ENCODE results near the gene SLC6A8. TPM values are rescaled to one million over a fixed set of nuclear protein-coding genes. Genes with fewer than 3 reads are reported as not detected.
"Not testable (repeated sequence)": the region's sequence is repeated elsewhere in the genome, so short reads cannot be mapped to it uniquely, and the experiment has no call there.

Gene SLC6A8
- total RNA-seq, 1 donor from 2014 or later, result 178 TPM

DNA sequence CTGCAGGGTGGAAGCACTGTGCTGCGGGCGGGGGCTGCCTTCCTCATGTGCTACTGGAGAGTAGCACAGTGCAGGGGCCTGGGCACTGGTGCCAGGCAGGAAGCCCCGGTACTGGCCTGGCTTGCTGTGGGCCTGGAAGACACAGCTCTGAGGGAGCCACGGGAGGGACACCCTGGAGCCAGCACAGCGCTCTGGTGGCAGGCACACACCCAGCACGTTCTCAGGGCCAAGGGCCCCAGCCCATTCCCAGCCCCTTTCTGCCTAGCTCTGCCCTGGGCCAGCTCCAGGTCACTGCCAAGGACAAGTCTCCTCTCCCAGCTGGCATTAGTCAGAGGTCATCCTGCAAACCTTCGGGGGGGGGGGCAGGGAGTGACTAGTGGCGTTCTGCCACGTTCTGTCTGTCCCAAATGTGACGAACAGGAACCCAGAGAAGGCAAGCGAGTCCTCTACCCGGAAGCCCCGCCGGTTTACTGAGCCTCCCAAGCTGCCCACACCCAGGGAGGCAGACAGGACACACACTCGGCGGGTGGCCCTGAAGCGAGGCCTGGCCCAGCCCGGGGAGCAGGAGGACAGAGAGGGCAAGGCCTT is 12.2 kb downstream of the SLC6A8 start:
- DNase-seq (ENCODE audit: missing footprints); intact Hi-C loops (cut with DNase I): not testable (repeated sequence)
- ATAC-seq, result peak; percentile 75

DNA sequence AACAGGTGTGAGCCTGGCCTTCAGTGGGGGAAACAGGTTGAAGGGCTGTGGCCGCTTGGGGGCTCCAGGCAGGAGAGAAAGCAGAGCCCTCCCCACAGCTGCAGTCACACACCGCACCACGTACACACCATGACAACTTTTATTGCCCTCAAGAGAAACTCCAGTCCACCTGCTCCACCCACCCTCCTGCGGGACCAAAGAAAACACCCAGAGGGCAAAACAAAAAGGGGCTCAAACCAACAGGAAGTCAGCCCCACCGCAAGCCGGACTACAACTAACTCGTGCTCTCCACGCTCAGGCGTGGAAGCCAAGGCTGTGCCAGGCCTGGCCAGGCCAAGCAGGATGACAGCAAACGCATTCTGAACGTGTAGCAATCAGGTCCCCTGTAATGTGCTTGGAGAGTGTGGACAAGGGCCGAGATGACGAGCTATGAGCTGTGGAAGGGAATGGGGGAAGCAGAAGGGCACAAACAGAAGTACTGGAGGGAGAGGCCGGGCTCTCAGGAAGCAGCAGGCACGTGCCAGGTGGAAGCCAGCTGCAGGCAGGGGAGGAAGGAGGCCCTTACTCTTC is 12.7 kb downstream of the SLC6A8 start:
- DNase-seq (ENCODE audit: missing footprints) (no peak), ATAC-seq (peak; percentile 19)
- intact Hi-C loops (cut with DNase I), result no loop called here

DNA sequence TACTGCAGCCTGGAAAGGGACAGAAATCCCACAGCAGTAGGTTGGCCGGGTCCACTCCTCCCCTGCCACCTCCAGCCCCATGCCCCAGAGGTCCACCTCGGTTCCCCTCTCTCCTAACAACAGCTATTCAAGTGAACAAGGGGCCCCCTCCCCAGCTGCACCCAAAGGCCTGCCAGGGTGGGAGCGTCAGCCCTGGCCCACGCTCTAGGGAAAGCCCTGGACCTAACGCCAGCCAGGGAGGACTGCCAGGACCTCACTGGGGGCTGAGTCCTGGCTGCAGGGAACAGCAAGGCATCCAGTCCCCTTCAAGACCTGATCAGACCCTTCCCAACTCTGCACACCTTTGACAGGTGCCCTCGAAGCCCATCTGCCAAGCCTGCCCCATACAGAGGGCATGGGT is 13.2 kb downstream of the SLC6A8 start:
- DNase-seq (ENCODE audit: missing footprints) (no peak), ATAC-seq (no peak)
- intact Hi-C loops (cut with DNase I), result no loop called here

DNA sequence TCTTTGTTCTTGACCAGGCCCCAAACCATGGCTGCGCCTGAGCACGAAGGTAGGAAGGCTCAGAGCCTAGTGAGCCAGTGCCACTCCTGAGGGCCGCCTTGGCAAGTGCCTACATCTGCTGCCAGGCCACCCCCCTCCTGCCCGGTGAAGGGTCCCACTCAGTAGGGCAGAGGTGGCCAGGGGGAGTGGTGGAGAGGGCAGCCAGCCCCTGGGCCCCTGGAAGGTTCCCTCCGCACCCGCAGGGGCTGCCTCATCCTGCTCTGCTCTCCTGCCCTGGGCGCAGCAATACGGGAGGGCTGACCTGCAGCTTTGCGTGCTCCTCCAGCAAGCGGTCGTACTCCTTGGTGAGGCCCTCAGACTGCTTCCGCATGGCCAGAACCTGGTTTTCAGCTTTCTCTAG is 14.0 kb downstream of the SLC6A8 start:
- intact Hi-C loops (cut with DNase I), result no loop called here
- ATAC-seq (no peak), DNase-seq (ENCODE audit: missing footprints) (no peak)

DNA sequence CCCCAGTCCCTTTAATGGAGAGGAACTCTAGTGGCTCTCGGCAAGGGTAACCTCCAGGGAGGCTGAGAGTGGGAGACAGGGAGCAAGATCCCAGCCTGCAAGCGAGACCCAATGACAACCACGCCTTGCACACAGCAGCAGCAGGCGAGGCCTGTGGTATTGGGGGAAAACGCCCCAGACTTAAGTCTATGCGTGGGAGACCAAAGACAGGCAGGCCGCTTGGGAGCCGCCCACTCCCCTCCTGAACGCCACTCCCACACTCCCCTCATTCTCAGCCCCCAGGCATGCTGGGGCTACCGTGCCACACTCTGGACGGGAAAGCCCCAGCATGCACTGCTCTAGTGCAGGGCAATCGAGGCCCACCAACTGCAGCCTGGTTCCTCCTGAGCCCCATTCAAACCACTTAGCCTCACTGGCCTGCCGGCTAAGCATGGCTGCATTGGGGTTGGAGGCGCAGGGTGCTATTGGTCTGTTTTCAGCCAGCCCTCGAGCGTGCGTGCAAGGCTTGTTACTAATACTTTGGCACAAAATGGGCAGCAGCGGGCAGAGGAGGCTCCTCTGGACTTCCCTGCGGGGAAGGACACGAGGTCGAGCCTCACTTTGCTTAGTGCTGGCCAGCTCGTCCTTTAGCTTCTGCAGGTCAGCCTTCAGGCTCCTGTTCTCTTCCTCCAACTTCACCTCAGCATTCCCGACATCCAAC is 14.8 kb downstream of the SLC6A8 start:
- intact Hi-C loops (cut with DNase I), result no loop called here
- ATAC-seq (no peak), DNase-seq (ENCODE audit: missing footprints) (no peak)

DNA sequence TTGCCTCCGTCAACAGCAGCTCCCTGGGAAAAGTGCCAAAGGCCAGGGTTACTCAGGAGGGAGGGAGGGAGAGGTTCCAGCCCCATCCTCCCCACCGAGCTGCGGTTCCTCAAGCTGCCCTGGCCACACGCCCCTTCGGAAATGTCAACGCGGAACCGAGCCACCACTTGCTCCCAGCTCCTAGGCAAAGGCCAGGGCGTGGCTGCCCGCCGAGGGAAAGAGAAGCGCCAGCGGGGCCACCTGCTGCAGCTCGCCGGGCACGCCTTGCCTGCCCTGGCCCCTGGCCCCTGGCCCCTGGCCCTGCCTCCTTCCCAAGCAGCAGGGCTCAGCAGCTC is 15.3 kb downstream of the SLC6A8 start:
- no peak for DNase-seq (ENCODE audit: missing footprints)
- intact Hi-C loops (cut with DNase I), result no loop called here
- ATAC-seq, result no peak

DNA sequence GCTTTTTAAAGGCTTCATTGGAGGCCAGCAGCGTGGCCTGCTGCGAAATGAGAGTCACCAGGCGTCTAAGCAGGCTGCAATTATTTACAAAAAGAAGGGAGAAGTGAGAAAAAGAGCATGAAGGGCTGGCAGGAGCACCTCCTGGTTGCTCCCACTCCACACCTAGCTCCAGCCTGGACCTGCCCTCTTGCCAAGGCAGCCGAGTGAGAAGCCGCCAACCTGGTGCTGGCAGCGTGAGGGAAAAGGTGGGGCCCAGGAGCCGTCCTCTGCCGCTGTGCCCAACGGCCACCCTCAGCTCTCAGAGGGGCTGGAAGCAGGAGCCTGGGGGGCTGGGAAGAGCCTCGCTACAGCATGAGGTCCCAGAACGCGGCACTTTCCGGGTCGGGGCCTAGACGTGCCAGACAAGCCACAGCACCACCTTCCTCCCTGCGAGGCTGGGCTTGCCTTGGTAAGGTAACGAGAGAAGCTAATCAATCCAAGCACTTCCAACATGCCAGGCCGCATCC is 16.3 kb downstream of the SLC6A8 start:
- ATAC-seq (no peak), DNase-seq (ENCODE audit: missing footprints) (no peak)
- intact Hi-C loops (cut with DNase I), result no loop called here

DNA sequence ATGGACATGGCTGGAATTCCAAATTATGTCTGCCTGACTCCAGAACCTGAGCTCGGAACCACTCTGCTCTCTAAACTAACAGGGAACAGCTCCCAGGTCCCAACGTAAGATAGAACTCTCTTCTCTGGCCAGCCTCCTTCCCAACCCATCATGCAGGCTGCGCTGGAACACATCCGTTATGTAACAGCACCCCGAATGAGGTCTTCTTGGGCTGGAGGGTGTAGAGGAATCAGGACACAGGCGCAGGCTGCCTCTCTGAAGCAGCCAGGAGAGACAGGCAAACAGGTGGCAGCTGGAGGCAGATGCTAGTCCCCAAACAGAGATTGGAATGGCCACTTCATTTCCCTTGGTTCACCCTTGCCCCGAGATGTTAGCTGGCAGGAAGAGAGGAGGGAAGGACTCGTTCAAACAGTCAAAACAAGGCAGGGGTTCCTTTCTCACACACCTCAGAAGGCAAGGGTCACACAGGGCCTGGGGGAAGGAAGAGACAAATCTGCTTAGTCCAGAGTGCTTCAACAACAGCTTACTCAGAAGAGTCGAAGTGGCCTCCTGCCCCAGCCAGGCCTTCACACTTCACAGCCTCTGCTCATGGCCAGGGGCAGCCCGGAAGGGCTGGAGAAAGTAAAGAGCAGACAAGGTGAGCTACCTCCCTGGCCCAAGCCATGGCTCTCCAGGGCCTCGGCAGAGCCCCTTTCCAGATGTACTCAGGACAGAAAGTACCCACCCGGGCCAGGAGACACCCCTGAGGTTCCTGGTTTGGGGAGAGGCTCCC is 17.1 kb downstream of the SLC6A8 start:
- peak; percentile 3 for ATAC-seq
- DNase-seq (ENCODE audit: missing footprints); intact Hi-C loops (cut with DNase I): not testable (repeated sequence)

DNA sequence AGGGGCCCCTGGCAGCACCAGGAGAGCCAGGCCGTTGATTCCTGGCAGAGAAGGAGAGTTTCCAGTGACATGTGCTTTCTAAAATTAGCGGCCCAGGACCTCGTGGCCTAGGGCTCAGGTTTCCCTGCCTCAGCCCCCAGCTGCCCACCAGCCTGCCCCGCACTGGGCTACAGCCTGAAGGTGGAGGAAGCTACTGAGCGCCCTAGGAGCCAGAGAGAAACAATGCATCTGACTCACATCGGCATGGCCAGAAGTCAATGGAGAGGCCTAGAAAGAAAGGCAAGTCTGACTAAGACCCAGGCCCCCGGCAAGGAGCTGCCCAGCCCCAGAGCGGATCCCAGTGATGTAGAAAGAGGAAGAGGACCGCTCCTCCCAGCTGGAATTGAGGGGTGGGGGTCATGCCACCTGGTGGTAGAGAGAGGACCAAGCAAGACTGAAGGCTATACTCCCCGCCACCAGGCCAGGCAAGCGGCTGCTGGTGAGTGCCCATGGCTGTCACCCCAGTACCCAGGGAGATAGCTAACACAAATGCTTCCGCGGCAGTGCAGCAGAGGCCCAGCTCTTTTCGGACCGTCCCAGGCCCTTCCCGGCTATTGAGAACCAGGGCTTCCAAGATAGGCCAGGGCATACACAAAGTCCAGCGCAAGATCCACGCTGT is 17.8 kb downstream of the SLC6A8 start:
- intact Hi-C loops (cut with DNase I); DNase-seq (ENCODE audit: missing footprints): not testable (repeated sequence)
- peak; percentile 58 for ATAC-seq

DNA sequence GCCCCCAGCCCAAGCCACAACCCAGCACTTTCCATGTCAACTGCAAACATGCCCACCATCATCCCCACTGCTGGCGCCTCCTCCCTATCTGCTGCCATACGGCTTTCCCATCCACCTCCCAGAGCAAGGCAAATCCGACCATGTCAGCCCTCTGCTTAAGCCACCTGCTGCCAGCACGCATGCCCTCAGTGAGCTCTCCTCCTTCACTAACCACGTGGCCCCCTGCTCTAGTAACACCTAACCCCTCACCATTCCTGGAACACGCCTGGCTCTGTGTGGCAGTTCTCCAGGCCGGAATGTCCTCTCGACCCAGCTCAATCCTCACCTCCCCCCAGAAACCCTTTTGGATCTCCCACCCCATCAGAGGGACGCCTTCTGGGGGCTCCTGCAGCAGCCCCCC is 19.1 kb downstream of the SLC6A8 start:
- DNase-seq (ENCODE audit: missing footprints), result no peak
- intact Hi-C loops (cut with DNase I), result no loop called here
- ATAC-seq, result peak; percentile 35

DNA sequence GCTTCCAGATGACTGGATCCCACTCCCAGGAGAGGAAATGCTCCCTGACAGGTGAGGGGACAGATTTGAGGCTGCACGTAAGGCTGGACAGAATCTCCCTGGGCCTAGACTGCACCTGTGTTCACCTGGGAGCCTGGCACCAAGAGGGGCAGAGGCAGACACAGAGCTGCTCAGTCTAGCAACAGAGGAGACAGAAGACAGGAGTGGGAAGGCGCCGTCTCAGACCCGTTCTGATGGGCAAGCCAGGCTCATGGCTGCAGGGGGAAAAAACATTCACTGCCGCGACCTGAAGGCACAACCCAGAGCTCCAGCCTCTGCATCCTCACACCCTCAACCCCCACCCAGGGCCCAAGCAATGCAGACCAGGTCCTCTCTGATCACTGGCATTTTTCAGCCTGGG is 19.7 kb downstream of the SLC6A8 start:
- intact Hi-C loops (cut with DNase I), result no loop called here
- DNase-seq (ENCODE audit: missing footprints), result no peak
- no peak for ATAC-seq

DNA sequence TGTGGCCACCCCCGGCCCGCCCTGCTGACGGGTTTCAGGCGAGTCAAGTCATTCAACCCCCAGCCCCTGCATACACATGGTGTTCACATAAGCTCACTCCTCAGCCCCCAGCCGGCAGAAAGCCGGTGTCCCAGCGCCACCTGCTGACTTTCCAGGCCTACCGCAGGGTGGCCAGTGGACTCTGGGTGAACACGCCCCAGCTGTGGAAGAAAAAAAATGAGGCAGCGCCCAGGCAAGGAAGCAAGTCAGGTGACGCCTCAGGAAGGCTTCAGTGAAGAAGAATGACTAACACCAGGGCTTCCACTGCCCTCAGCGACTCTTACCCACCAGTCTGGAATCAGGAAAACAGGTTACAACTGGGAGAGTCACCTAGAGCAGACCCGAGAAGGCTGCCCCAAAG is 20.7 kb downstream of the SLC6A8 start:
- DNase-seq (ENCODE audit: missing footprints), result no peak
- intact Hi-C loops (cut with DNase I), result loop anchor here (2.0 kb wide), 1 partner anchor 20 kb away; no protein-coding TSS in a partner anchor
- peak; percentile 76 for ATAC-seq

DNA sequence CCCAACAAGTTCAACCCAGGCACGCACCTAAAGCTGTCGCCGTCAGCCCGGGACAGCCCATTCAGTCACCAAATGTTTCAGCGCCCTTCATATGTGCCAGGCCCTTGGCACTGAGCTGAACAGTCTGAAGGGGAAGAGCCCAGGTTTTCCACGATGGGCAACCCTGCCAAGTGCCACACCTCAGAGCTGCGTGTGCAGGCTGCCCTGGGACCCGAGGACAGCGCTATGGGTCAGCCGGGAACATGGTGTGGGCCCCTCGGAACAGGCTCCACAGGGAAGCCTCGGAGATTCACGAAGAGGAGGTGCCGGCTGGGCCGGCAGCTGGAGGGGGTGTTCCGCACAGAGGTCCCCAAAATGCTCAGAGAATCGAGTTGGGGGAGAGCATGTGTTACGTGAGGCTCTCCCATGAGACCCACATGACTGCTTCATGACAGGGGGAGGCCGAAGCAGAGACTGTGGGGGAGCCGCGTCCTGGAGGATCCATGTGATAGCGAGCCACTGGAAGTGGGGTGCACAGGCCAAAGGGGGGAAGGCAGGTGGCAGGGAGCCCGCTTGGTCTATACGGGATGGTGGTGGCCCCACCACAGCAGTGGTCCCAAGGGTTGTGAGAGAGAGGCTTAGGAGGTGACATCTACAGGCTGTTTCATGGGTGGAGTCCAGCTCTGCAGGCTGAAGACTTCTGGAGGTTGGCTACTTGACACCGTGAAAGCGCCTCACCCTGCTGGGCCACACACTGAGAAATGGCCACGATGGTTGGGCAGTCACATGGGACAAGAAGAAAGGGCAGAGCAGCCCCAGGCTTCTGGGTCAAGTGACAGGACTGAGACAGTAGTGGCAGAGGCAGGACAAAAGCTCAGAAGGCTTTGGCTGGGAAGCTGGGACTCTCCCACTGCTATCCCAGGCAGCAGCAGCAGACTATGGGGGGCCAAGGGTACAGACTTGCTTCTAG is 22.3 kb downstream of the SLC6A8 start:
- no peak for DNase-seq (ENCODE audit: missing footprints)
- intact Hi-C loops (cut with DNase I), result loop anchor here (2.0 kb wide), 1 partner anchor 21 kb away; no protein-coding TSS in a partner anchor
- no peak for ATAC-seq

DNA sequence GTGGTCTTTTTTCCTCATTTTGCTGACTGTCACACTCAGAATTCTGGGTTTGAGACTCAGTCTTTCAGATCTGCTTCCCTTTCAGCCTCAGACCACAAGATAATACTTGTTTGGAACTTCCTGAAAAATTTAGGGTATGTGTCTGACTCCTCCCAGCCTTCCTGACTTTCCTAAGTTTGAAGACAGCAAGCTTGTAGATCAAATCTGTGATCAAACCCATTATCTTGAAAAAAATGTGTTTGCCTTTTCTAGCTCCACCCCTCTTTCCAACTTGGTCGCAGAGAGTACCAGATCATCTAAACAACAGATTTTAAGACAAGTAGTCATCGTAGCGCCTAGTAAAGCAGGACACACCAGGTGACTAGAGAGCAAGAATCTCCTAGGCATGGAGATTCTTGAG is 26.5 kb downstream of the SLC6A8 start:
- intact Hi-C loops (cut with DNase I), result no loop called here

DNA sequence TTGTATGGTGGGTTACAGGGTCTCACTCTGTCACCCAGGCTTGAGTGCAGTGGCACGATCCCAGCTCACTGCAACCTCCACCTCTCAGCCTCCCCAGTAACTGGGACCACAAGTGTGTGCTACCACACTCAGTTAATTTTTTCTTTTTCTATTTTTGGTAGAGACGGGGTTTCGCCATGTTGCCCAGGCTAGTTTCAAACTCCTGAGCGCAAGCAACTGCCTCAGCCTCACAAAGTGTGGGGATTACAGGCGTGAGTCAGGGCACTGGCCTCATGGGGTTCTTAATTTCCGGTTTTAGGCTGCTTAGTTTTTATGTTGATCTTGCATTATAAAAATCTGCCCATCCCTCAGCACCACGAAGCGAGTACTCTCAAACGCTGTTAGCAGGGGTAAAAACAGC is 29.7 kb downstream of the SLC6A8 start:
- no peak for DNase-seq (ENCODE audit: missing footprints)
- intact Hi-C loops (cut with DNase I), result no loop called here
- ATAC-seq, result no peak

More for the DNA sequence above, 26.5 kb downstream of the SLC6A8 start:
- ATAC-seq (no peak), DNase-seq (ENCODE audit: missing footprints) (no peak)

DNA sequence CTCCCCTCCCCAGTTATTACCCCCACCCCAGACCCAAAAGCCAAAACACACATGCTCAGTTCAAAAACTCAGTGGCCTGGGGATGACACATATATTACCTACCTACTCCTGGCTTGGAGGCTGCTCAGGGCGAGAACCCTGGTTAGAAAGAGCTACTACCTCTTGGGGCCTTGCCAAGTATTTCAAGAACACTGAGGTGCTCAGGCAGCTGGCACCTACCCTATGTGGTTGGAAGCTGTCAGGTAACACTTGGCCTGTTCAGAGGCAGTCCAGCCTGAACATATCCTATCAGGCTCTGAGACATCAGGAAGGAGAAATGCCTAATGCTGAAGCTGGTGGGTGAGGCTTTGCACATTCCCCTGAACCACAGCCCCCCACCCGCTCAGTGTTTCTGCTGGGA is 31.5 kb downstream of the SLC6A8 start:
- ATAC-seq, result no peak
- DNase-seq (ENCODE audit: missing footprints), result no peak
- intact Hi-C loops (cut with DNase I), result no loop called here

DNA sequence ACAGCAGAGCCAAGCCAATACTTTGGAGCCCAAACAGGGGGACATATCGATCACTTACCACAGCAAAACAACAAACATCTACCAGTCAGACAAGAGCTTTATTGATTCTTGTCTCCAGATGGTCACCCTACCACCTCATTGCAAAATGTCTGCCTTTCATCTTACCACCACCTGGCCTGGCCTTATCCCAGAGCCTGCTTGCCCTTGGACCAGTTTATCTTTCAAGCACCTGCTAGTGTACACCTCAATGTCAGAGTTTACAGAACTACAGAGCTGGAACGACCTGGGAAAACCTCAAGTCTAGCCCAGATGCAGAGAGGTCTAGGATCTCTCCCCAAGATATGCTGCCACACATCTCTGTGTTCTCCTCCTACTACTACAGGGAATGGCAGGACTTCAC is 32.0 kb downstream of the SLC6A8 start:
- DNase-seq (ENCODE audit: missing footprints) (no peak), ATAC-seq (no peak)
- intact Hi-C loops (cut with DNase I), result loop anchor here (5.0 kb wide), 1 partner anchor 32 kb away; the partner anchor contains the start of gene SLC6A8

Data from Right ventricle myocardium inferior (tissue), 1 donor.